NAMALWA (cell line): Measurements from ENCODE around the gene PHF23.
A peak's percentile ranks its signal among the peaks of the same experiment; 100 is the strongest.

Source experiments
- DNase-seq: peaks from one replicate; pipeline ENCODE4 v3.0.0-alpha.2; 2015; ENCODE audit warnings: low spot score

The PHF23 gene

GRCh38 chr17:7203391-7203790 is 35.9 kb downstream of the PHF23 start:
- DNase-seq: no peak

- no peak for DNase-seq
Observed at GRCh38 chr17:7196651-7197401, 42.4 kb downstream of the PHF23 start.

- no peak for DNase-seq
Observed at GRCh38 chr17:7195971-7196370, 43.3 kb downstream of the PHF23 start.

- no peak for DNase-seq
Observed at GRCh38 chr17:7192271-7192937, 46.9 kb downstream of the PHF23 start.

- peak; percentile 22 for DNase-seq
Observed at GRCh38 chr17:7191571-7192270, 47.5 kb downstream of the PHF23 start.

- DNase-seq: no peak
Observed at GRCh38 chr17:7191069-7191468, 48.2 kb downstream of the PHF23 start.

GRCh38 chr17:7190276-7190917 is 48.9 kb downstream of the PHF23 start:
- DNase-seq: no peak

- peak; percentile 33 for DNase-seq
Observed at GRCh38 chr17:7186241-7186640, 53.0 kb downstream of the PHF23 start.
